Measurements from ENCODE around the gene ZFPM1.

ZFPM1 gene

GRCh38 chr16:88448461-88449266 lies 4.4 kb upstream of the ZFPM1 start:
- Histone ChIP-seq H3K4me1 (ENCODE audit: control insufficient read depth, insufficient read depth, low read length) (no peaks in the 10 kb centered on the region), H3K36me3 (ENCODE audit: control insufficient read depth, insufficient read depth, low read length) (no peaks in the 10 kb centered on the region), H3K27me3 (ENCODE audit: control insufficient read depth, insufficient read depth, low read length, poor library complexity, severe bottlenecking) (peaks cover 29% of the 10 kb centered on the region), H3K27ac (ENCODE audit: insufficient read depth, low read depth, low read length, poor library complexity, severe bottlenecking) (no peak overlapping the region), H3K9me3 (ENCODE audit: control insufficient read depth, low read length) (no peaks in the 10 kb centered on the region), H3K4me3 (ENCODE audit: insufficient read depth, low read depth, low read length) (no peak overlapping the region)
- WGBS, 2 experiments, result 82 to 84% methylated on average over 26 of the region's 26 CpGs

GRCh38 chr16:88449267-88449561 lies 3.9 kb upstream of the ZFPM1 start:
- H3K27me3 ChIP-seq (ENCODE audit: control insufficient read depth, insufficient read depth, low read length, poor library complexity, severe bottlenecking), result peaks cover 35% of the 10 kb centered on the region
- no peaks in the 10 kb centered on the region for H3K36me3 ChIP-seq (ENCODE audit: control insufficient read depth, insufficient read depth, low read length)
- 87 to 88% methylated on average over 5 of the region's 5 CpGs for WGBS, 2 experiments
- H3K27ac ChIP-seq (ENCODE audit: insufficient read depth, low read depth, low read length, poor library complexity, severe bottlenecking), result no peak overlapping the region
- H3K4me1 ChIP-seq (ENCODE audit: control insufficient read depth, insufficient read depth, low read length), result peaks cover 4% of the 10 kb centered on the region
- H3K9me3 ChIP-seq (ENCODE audit: control insufficient read depth, low read length), result no peaks in the 10 kb centered on the region
- no peak overlapping the region for H3K4me3 ChIP-seq (ENCODE audit: insufficient read depth, low read depth, low read length)

- peak overlapping the region; percentile 65 for H3K4me3 ChIP-seq (ENCODE audit: insufficient read depth, low read depth, low read length)
- H3K27me3 ChIP-seq (ENCODE audit: control insufficient read depth, insufficient read depth, low read length, poor library complexity, severe bottlenecking), result peaks cover 61% of the 10 kb centered on the region
- WGBS, 2 experiments, result 76 to 79% methylated on average over 30 of the region's 30 CpGs
Observed at GRCh38 chr16:88451586-88452481, 1.2 kb upstream of the ZFPM1 start.

GRCh38 chr16:88452482-88453216 lies 431 bp upstream of the ZFPM1 start:
- peak overlapping the region; percentile 65 for H3K4me3 ChIP-seq (ENCODE audit: insufficient read depth, low read depth, low read length)
- H3K9me3 ChIP-seq (ENCODE audit: control insufficient read depth, low read length), result no peaks in the 10 kb centered on the region
- peaks cover 17% of the 10 kb centered on the region for H3K4me1 ChIP-seq (ENCODE audit: control insufficient read depth, insufficient read depth, low read length)
- WGBS, 2 experiments, result 6 to 7% methylated on average over 72 of the region's 72 CpGs
- no peak overlapping the region for H3K27ac ChIP-seq (ENCODE audit: insufficient read depth, low read depth, low read length, poor library complexity, severe bottlenecking)
- no peaks in the 10 kb centered on the region for H3K36me3 ChIP-seq (ENCODE audit: control insufficient read depth, insufficient read depth, low read length)
- peaks cover 69% of the 10 kb centered on the region for H3K27me3 ChIP-seq (ENCODE audit: control insufficient read depth, insufficient read depth, low read length, poor library complexity, severe bottlenecking)

More at GRCh38 chr16:88451586-88452481, 1.2 kb upstream of the ZFPM1 start:
- H3K27ac ChIP-seq (ENCODE audit: insufficient read depth, low read depth, low read length, poor library complexity, severe bottlenecking), result no peak overlapping the region
- peaks cover 17% of the 10 kb centered on the region for H3K4me1 ChIP-seq (ENCODE audit: control insufficient read depth, insufficient read depth, low read length)
- H3K9me3 ChIP-seq (ENCODE audit: control insufficient read depth, low read length), result no peaks in the 10 kb centered on the region
- H3K36me3 ChIP-seq (ENCODE audit: control insufficient read depth, insufficient read depth, low read length), result no peaks in the 10 kb centered on the region

GRCh38 chr16:88453611-88454522 lies 787 bp downstream of the ZFPM1 start:
- Histone ChIP-seq H3K27me3 (ENCODE audit: control insufficient read depth, insufficient read depth, low read length, poor library complexity, severe bottlenecking) (peaks cover 72% of the 10 kb centered on the region), H3K4me3 (ENCODE audit: insufficient read depth, low read depth, low read length) (peak overlapping the region; percentile 36), H3K27ac (ENCODE audit: insufficient read depth, low read depth, low read length, poor library complexity, severe bottlenecking) (no peak overlapping the region), H3K36me3 (ENCODE audit: control insufficient read depth, insufficient read depth, low read length) (no peaks in the 10 kb centered on the region), H3K9me3 (ENCODE audit: control insufficient read depth, low read length) (no peaks in the 10 kb centered on the region), H3K4me1 (ENCODE audit: control insufficient read depth, insufficient read depth, low read length) (peaks cover 17% of the 10 kb centered on the region)
- 2 to 3% methylated on average over 89 of the region's 89 CpGs for WGBS, 2 experiments

- H3K27me3 ChIP-seq (ENCODE audit: control insufficient read depth, insufficient read depth, low read length, poor library complexity, severe bottlenecking), result peaks cover 68% of the 10 kb centered on the region
- no peaks in the 10 kb centered on the region for H3K36me3 ChIP-seq (ENCODE audit: control insufficient read depth, insufficient read depth, low read length)
- H3K4me1 ChIP-seq (ENCODE audit: control insufficient read depth, insufficient read depth, low read length), result peaks cover 17% of the 10 kb centered on the region
- H3K9me3 ChIP-seq (ENCODE audit: control insufficient read depth, low read length), result no peaks in the 10 kb centered on the region
- 13 to 15% methylated on average over 27 of the region's 27 CpGs for WGBS, 2 experiments
- H3K27ac ChIP-seq (ENCODE audit: insufficient read depth, low read depth, low read length, poor library complexity, severe bottlenecking), result no peak overlapping the region
- peak overlapping the region; percentile 36 for H3K4me3 ChIP-seq (ENCODE audit: insufficient read depth, low read depth, low read length)
Observed at GRCh38 chr16:88454523-88454947, 1.5 kb downstream of the ZFPM1 start.

GRCh38 chr16:88455610-88456355 lies 2.7 kb downstream of the ZFPM1 start:
- Histone ChIP-seq H3K9me3 (ENCODE audit: control insufficient read depth, low read length) (no peaks in the 10 kb centered on the region), H3K36me3 (ENCODE audit: control insufficient read depth, insufficient read depth, low read length) (no peaks in the 10 kb centered on the region), H3K27ac (ENCODE audit: insufficient read depth, low read depth, low read length, poor library complexity, severe bottlenecking) (no peak overlapping the region), H3K4me3 (ENCODE audit: insufficient read depth, low read depth, low read length) (peak overlapping the region; percentile 36), H3K4me1 (ENCODE audit: control insufficient read depth, insufficient read depth, low read length) (peaks cover 17% of the 10 kb centered on the region), H3K27me3 (ENCODE audit: control insufficient read depth, insufficient read depth, low read length, poor library complexity, severe bottlenecking) (peaks cover 62% of the 10 kb centered on the region)
- 1% methylated on average over 68 of the region's 68 CpGs for WGBS, 2 experiments

- Histone ChIP-seq H3K27me3 (ENCODE audit: control insufficient read depth, insufficient read depth, low read length, poor library complexity, severe bottlenecking) (peaks cover 56% of the 10 kb centered on the region), H3K4me1 (ENCODE audit: control insufficient read depth, insufficient read depth, low read length) (peaks cover 21% of the 10 kb centered on the region), H3K27ac (ENCODE audit: insufficient read depth, low read depth, low read length, poor library complexity, severe bottlenecking) (no peak overlapping the region), H3K36me3 (ENCODE audit: control insufficient read depth, insufficient read depth, low read length) (no peaks in the 10 kb centered on the region), H3K4me3 (ENCODE audit: insufficient read depth, low read depth, low read length) (peak overlapping the region; percentile 36), H3K9me3 (ENCODE audit: control insufficient read depth, low read length) (no peaks in the 10 kb centered on the region)
- 89 to 91% methylated on average over 14 of the region's 14 CpGs for WGBS, 2 experiments
Observed at GRCh38 chr16:88456356-88457292, 3.5 kb downstream of the ZFPM1 start.
